ENCODE measurements around the gene SAAL1.
"Not testable (repeated sequence)": the region's sequence is repeated elsewhere in the genome, so short reads cannot be mapped to it uniquely, and the experiment has no call there.

GRCh38 chr11:18131115-18131514 lies 25.2 kb upstream of the SAAL1 start:
- TF ChIP-seq, protein P1, sequence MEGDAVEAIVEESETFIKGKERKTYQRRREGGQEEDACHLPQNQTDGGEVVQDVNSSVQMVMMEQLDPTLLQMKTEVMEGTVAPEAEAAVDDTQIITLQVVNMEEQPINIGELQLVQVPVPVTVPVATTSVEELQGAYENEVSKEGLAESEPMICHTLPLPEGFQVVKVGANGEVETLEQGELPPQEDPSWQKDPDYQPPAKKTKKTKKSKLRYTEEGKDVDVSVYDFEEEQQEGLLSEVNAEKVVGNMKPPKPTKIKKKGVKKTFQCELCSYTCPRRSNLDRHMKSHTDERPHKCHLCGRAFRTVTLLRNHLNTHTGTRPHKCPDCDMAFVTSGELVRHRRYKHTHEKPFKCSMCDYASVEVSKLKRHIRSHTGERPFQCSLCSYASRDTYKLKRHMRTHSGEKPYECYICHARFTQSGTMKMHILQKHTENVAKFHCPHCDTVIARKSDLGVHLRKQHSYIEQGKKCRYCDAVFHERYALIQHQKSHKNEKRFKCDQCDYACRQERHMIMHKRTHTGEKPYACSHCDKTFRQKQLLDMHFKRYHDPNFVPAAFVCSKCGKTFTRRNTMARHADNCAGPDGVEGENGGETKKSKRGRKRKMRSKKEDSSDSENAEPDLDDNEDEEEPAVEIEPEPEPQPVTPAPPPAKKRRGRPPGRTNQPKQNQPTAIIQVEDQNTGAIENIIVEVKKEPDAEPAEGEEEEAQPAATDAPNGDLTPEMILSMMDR (IDR thresholded peaks at IDR 0.05 in 4 of 5, conservative IDR thresholded peaks at IDR 0.05 in 1 of 5) = not testable (repeated sequence)
- not testable (repeated sequence) for TF ChIP-seq POLR2A (IDR thresholded peaks at IDR 0.05)

All from gastrocnemius medialis (tissue), 4 donors.